COLO668 (cell line): ENCODE data around the gene CDX1.

Experiments used
- DNase-seq: peaks from one replicate; lab custom pipeline; 2025; ENCODE audit not compliant: unreplicated experiment; lab: John Stamatoyannopoulos, UW

CDX1 gene

DNA sequence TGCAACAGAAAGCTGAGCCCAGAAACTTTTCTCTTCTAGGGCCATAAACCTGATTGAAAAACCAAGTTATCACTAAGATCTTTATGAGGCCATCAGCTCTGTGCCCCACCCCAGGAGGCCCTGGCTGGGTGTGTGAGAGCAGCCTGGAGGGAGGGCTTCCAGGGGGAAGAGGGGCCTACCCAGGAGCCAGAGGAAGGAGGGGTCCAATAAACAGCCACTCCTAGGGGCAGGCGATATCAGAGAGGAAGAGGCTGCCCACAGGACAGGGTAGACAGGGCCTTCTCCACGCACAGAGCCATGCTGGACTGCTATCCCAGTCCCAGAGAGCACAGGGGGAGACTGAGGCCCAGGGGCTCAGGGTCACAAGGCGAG is 4.5 kb upstream of the CDX1 start:
- DNase-seq: no peak

DNA sequence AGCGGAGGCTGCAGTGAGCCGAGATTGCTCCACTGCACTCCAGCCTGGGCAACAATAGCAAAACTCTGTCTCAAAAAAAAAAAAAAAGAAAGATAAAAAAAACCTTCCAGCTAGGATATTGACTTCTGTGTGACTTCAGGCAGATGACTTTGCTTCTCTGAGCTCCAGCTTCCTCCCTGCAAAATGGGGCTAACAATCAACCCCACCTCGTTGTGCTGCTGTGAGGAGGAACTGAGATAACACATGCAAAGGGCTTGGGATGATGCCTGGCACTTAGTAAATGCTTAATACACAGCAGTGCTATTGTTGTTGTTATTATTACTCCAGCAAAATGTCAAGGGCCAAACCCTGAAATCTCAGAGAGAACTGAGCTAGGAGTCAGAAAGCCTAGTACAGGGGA is 3.5 kb upstream of the CDX1 start:
- no peak for DNase-seq

DNA sequence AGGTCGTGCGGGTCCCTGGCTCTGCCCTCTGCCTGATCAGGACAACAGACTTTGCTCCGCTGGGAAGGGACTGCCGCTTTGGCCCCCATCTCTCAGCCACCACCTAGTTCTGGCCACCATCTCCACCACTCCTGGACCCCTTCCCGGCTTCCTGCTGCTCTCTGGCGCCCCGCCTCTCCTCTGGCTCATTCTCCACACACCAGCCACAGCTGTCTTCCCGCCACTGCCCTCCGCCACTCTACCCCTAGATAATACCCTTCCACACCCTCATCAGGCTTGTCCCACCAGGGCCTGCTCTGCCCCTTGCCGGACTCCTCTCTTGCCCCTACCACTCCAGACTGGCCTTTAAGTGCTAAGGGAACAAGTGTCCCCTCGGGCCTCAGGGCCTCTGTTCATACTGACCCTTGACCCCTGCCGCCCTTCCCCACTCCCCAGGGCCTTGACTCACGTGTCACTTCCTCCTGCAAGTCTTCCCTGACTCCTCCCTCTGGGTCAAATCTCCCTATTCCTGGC is 3.0 kb upstream of the CDX1 start:
- no peak for DNase-seq

DNA sequence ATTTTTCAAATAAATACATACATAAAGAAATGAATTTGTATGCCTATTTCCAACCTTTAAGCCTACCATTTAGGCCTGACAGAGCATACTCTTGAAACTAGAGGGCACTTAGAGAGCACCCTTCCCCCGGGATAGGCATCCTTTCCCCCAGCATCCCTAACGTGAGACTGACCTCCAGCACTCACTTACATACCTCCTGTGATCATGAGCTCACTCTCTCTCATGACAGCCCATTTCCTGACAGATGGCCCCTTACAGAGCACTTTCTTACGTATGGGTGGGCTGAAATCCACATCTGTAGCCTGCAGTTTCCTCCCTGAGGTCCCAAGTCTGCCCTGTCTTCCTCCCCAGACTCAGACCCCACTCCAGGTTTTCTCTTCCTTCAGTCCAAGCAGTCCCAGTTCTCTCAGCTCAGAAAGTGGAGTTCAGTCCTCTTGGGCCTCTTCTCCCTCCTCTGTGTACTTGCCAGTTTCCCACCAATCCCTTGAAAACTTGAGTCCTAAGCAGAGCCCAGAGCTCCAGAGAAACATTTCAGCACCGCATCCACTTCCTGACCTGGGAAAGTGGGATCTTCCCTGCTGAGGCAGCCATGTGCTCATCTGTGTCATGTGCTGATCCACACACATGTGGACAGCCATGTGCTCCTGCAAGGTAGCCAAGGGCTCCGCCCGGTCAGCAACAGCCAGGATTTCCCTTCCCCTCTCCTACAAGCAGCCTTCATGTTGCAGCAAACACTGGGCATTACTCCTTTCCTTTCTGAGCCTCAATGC is 2.2 kb upstream of the CDX1 start:
- no peak for DNase-seq

DNA sequence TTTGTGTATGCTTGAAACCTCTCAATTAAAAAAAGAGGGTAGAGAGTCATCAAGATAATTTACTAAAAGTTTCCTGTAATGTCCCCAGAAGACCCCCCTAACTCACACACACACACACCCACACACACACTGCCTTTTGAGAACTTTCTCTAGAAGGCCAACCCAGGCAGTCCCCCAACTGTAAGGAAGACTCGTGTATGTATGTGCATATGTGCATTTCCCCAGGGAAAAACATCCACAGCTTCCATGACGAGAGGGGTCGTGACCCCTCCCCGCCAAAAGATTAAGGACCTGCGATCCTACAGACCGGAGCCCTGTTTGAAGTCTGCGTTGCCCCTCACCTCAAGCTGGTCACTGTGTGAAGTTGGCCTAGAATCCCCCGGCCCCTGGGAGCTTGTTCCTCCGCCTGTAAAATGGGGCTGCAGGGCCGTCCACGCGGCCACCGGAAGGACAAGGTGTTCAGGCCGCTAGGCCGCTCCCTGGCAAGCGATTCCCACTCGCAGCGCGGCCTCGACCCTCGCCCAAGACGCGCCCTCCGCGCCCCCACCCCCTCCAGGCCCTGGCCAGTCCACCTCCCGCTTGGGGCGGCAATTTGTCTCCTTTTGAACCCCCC is 435 bp upstream of the CDX1 start:
- no peak for DNase-seq

DNA sequence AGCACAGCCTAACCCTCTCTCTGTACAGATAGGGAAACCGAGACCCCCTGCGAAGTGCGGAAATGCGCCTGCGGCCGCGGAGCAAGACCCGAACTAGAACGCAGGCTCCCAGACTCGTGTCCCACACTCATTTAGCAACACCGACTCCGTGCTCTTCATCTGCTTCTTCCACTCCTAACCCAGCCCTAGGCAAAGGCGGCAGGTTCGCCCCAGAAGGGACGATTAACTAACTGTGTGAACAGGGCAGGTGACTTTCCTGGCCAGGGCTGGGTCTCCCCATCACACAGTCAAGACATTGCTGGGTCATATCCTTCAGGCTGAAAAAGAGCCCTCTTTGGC is 903 bp downstream of the CDX1 start:
- no peak for DNase-seq

DNA sequence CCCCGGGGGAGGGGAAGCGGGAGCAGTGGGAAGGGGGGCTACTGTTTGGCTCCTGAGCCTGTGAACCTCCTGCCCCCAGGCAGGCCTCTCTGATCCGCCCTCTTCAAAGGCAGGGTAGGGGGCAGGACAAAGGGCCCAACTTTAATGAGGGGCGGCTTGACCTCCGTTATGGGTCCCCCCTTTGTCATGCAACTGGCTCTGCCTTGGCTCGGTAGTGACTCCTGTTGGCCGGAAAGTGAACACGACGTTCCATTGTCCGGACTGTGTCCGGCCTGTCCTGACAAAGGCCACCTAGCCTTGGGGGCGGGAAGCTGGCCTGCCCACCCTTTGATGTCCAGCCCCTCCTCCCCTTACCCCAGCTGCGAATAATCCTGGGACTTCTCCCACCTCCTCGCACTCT is 1.3 kb downstream of the CDX1 start:
- DNase-seq: no peak

DNA sequence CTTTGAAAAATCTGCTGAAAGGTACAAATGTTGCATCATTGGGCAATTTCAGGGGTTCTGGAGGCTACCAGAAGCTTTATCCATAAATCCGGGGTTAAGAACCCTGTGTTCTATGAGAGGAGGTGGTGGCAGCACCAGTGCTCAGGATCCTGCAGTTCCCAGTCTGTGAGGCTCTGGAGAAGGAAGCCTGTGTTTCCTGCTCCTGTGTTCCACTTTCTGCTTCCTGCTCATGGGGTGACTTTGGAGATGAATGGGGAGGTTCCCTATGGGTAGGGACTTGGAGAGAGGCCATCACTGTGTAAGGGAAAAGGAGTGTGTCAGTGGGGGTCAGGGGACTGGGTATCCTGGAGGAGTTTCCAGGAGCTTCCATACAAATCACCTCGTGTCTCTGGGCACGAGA is 2.3 kb downstream of the CDX1 start:
- no peak for DNase-seq

DNA sequence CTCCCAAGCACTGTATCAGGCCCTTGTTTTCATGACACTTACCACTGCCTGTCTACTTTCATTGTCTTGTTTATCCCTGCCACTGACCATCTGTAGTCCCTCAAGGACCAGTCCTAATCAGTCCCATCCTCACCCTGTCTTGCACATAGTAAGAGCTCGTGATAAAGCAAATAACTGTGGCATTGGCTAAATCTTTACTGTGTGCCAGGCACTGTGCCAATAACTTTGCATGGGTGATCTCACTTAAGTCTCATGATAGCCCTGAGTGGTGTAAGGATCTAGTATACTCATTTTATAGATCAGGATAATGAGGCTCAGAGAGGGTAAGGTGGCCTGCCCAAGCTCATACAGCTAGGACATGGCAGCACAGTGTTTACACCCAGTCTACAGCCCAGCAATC is 5.6 kb downstream of the CDX1 start:
- DNase-seq: no peak

DNA sequence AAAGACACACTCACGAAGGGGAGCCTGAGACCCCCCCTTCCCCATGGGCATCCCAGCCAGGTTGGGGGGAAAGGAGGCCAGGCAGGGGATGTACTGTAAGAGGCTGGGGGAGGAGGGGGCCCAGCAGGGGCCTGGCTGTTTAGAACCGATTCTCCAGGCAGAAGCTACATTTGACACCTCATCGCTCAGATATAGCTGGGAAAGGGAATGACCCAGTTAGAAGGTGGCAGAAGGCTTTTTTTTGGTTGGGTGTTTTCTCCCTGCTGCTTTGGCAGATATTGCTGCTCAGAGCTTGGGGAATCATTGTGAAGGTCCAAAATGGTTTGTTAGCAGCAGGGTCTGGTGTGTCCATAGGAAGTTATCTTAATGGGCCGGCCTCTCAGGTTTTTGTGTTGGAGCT is 6.0 kb downstream of the CDX1 start:
- DNase-seq: no peak

DNA sequence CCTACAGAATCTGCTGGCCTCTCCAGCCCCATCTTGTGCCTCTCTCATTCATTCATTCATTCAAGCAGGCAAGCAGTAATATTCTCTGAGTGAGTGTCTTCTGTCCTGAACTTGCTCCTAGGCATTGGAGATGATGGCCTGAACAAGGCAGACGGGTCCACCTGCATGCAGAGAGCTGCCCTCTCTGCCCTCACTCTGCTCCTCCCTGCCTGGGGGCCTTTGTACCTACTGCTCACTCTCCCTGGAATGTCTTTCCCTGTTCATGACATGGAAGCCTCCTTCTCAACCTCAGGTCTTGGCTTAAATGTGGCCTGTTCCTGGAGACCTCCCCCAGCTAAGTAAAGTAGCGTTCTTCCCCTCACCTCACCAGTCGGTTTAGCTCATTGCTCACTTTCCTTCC is 6.6 kb downstream of the CDX1 start:
- no peak for DNase-seq

DNA sequence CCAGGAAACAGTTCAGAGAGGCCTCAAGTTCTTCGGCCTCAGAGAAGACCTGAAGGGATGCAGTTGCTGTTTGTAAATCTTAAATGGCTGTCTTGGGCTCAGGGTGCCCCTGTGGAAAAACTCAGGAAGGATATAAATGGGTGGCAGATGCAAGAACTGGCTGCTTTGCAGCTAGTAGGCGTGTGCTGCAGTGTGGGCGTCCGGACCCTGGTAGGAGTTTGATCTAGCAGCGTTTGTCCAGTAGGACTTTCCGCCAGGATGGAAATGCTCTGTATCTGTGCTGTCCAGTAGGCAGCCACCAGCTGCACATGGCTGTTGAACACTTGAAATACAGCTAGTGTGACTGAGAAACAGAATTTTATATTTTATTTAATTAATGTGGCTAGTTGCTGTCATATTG is 7.7 kb downstream of the CDX1 start:
- no peak for DNase-seq

DNA sequence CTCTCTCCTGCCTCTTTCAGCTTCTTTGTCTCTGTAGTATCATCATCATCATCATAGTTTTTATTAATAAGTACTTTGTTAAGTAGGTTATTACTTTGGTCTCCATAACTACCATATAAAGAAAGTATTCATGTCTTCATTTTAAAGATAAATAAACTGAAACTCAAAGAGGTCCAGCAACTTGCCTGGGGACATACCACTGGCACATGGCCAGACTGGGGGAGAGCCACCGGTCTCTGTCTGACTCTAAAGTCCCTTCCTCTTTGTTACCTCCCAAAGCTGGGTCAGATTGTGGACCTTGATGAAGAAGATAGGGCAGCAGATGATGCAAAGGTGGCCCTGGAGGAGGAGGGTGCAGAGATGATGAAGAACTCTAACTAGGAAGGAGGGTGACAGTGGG is 8.5 kb downstream of the CDX1 start:
- DNase-seq: no peak

DNA sequence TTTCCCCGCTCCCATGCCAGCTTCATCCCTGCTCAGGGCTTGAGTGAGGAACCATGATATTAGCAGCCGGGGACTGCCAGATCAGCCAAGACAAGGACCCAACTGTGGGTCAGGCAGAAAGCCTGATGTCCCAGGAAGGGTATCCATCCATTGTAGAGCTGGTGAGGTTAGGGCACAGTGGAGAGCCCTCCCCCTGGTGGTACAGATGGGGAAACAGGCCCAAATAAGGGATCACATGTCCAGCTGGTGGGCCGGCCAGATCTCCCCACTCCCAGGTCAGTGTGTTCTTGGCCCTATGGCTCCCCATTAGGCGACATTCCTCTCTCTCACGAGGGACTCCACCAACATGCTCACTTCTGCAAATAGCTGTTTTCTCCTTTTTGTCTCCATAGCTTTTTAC is 9.0 kb downstream of the CDX1 start:
- no peak for DNase-seq

DNA sequence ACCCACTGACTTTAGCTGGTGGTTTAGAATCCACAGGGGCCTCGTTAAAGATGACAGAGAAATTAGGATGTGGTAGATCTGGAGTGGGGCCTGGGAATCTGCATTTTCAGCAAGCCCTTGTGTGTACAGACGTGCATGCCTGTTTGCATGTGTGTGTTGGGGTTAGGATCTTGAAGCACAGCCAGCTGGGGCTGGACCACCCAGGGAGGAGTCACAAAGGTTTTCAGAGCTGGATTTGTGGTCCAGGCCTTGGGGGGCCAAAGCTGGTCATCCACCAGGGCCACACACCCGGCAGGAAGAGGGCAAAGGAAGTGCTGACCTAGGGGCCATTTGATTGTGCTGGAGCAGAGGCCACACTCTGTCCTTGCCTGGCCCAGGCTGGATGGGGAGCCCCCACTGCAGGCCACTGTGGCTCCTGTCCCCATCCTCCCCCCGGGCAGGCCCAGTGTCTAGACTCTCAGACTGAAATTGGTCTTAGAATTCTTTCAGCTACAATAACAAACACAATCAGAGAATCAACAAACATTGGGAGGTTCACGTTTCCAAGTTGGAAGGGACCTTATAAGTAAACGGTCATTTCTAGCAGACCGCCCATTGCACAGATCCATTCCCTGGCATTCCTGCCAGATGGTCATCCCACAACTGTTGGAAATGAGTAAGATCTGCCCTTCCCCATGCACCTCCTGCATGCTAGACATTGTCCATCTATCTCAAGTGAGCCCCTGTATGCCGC is 10.3 kb downstream of the CDX1 start:
- DNase-seq: no peak

DNA sequence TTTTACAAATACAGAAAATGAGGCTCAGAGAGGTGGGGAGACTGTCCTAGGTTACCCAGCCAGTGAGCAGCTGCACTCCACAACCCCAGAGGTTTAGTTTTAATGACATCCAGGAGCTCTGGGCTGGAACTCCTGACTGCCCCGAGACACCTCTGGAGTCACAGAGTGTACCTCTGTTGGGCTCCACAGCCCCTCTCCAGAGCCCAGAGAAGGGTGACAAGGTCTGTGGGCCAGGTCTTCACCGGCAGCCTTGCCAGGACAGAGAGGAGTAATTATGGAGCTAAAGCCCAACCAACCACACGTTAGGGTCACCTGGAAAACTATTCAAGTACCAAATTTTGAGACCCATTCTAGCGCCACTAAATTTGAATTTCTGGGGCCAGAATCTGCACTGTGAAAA is 11.1 kb downstream of the CDX1 start:
- no peak for DNase-seq

DNA sequence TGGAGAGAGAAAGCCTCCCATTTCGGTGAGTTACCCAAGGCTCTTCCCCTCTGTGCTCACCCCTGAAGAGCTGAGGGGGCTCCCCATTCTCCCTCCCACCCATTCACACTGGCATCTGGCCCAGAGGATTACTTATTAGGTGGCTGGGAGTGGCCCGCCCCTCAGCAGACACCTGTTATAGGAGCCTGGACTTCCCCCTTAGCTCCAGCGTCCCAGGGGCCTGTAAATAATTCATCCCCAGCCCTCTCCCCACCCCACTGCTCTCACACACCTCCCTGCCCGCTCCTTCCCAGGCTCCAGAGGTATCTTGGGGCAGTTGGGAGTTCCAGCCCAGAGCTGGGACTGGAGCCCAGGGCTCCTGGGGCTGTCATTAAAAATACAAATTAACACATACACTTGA is 11.7 kb downstream of the CDX1 start:
- DNase-seq: no peak

DNA sequence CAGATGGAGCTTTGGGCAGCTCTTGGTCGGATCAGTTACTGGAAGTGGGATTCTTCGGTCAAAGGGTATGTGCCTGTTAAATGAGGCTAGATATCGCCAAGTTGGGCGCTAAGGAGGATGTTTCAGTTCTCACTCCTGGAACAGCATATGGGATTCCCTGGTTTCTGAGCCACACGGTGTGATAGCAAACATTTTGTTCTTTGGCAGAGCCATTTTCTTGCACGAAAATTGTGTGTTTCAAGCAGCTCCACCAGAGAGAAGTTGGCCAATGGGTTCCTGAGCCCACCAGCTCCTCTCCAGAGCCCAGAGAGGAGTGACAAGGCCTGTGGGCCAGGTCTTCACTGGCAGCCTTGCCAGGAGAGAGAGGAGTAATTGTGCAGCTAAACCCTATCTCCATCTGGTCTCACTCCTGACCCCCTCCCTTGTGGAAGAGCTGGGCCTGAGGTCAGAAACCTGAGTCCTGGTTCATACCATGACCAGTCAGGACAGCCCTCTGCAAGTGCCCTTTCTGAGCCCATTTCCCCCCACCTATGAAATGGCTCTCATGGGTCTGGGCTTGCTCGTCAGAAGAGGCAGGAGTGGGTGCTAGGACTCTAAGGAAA is 12.5 kb downstream of the CDX1 start:
- DNase-seq: no peak

DNA sequence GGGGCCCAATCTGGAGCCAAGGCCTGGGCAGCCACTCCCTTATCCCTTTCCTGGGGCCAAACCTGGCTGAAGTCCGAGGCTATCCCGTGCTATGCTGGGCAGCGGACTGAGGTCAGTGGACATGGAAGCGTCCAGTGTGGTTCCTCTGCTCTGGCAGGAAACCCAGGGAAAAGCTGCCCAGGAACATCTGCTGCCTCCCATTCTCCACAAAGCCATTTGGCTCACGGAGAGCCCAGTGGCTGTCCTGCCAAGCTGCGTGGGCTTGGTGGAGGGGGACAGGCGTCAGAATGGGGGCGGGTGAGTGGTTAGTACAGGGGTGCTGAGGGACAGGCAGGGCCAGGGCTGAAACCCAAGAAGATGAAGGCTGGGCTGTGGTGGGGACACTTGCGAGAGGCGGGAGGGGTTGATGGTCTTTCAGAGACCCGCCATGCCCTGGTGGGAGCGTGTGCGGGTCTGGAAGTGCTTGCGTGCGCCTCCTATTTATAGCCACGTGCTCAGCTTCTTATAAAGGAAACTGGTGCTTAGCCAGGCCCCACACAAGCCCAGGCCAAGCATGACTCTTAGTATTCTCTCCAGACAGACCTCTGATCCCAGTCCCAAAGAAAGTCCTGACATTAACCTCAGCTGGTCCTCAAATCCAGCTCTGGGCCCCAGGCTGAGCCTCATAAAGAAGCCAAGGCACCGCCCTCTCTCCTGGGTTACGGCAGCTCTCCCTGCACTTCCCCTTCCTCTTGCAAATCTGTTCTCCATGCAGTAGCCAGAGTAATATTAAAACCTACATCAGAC is 13.9 kb downstream of the CDX1 start:
- no peak for DNase-seq

DNA sequence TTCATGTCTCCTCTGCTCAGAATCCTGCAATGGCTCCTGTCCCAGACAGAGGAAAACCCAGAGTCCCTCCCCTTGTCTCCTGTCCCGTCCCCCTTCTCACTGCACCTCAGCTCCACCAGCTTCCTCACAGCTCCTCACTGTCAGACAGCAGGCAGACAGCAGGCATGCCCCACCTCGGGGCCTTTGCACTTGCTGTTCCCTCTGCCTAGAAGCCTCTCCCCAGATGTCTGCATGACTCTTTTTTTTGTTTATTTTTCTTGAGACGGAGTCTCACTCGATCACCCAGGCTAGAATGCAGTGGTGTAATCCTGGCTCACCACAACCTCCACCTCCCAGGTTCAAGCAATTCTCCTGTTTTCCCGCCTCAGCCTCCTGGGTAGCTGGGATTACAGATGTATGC is 14.4 kb downstream of the CDX1 start:
- no peak for DNase-seq
